ENCODE data around the gene KDM4F. TPM values are rescaled to one million over a fixed set of nuclear protein-coding genes. Genes with fewer than 3 reads are reported as not detected.

The KDM4F gene
- total and polyA plus RNA-seq, 8 donors = not detected

- Histone ChIP-seq H3K36me3 (no peaks in the 10 kb centered on the region), H3K9me3 (no peaks in the 10 kb centered on the region), H3K4me1 (peaks cover 20 to 29% (median 26%) of the 10 kb centered on the region in 4 donors), H3K27me3 (no peaks in the 10 kb centered on the region), H3K4me3 (no peak overlapping the region), H3K27ac (no peak overlapping the region)
- DNase-seq = no peak
- intact Hi-C loops (cut with DNase I; ENCODE audit: low total_unique reads) = no loop called here
- WGBS, 5 donors = 87 to 97% (median 96%) methylated on average over 1 of the region's 1 CpG
- no peak for TF ChIP-seq CTCF (IDR thresholded peaks at IDR 0.05)
- no peak for TF ChIP-seq POLR2A (IDR thresholded peaks at IDR 0.05)
- no peak for TF ChIP-seq POLR2AphosphoS5 (IDR thresholded peaks at IDR 0.05)
Observed at GRCh38 chr11:95086836-95087570, 37.8 kb downstream of the KDM4F start.

GRCh38 chr11:95088946-95089619 is 39.9 kb downstream of the KDM4F start:
- no peaks in the 10 kb centered on the region for H3K9me3 ChIP-seq
- H3K4me1 ChIP-seq = peaks cover 20 to 43% (median 36%) of the 10 kb centered on the region in 4 donors
- intact Hi-C loops (cut with DNase I; ENCODE audit: low total_unique reads) = no loop called here
- peak overlapping the region; percentile 91 to 98 (median 94) for H3K27ac ChIP-seq
- TF ChIP-seq CTCF (IDR thresholded peaks at IDR 0.05) = no peak
- no peak for TF ChIP-seq EP300 (IDR thresholded peaks at IDR 0.05)
- TF ChIP-seq POLR2AphosphoS5 (IDR thresholded peaks at IDR 0.05) = no peak
- no peak for TF ChIP-seq POLR2A (IDR thresholded peaks at IDR 0.05)
- DNase-seq = peak; percentile 41 to 73
- no peaks in the 10 kb centered on the region for H3K27me3 ChIP-seq
- WGBS, 5 donors = 4 to 7% (median 6%) methylated on average over 27 of the region's 27 CpGs
- H3K36me3 ChIP-seq = no peaks in the 10 kb centered on the region
- H3K4me3 ChIP-seq = peak overlapping the region; percentile 72 to 91 (median 80)

- H3K36me3 ChIP-seq = no peaks in the 10 kb centered on the region
- peak within 1 kb of the TSS; percentile 91 to 98 (median 94) for H3K27ac ChIP-seq
- intact Hi-C loops (cut with DNase I; ENCODE audit: low total_unique reads) = no loop called here
- TF ChIP-seq POLR2A (IDR thresholded peaks at IDR 0.05) (no peak), EP300 (IDR thresholded peaks at IDR 0.05) (no peak), POLR2AphosphoS5 (IDR thresholded peaks at IDR 0.05) (peak in 2 of 3 donors; percentile 74 to 94), CTCF (IDR thresholded peaks at IDR 0.05) (peak in 1 of 7 experiments; percentile 4)
- no peaks in the 10 kb centered on the region for H3K9me3 ChIP-seq
- H3K27me3 ChIP-seq = no peaks in the 10 kb centered on the region
- WGBS, 5 donors = 0 to 1% (median 0%) methylated on average over 18 to 106 of the region's 106 CpGs
- peak; percentile 85 to 96 for DNase-seq
- peak within 1 kb of the TSS; percentile 72 to 91 (median 80) for H3K4me3 ChIP-seq
- peaks cover 20 to 43% (median 36%) of the 10 kb centered on the region in 4 donors for H3K4me1 ChIP-seq
Observed at GRCh38 chr11:95089620-95090542, 40.7 kb downstream of the KDM4F start, which contains the start of gene ENDOD1. TSS of gene ENDOD1 (plus strand) at chr11:95089846. CDS start at chr11:95089928, 82 bp downstream.

- H3K4me3 ChIP-seq = no peak overlapping the region
- H3K27me3 ChIP-seq = no peaks in the 10 kb centered on the region
- peaks cover 20 to 43% (median 36%) of the 10 kb centered on the region in 4 donors for H3K4me1 ChIP-seq
- TF ChIP-seq EP300 (IDR thresholded peaks at IDR 0.05) (no peak), POLR2A (IDR thresholded peaks at IDR 0.05) (no peak), CTCF (IDR thresholded peaks at IDR 0.05) (no peak), POLR2AphosphoS5 (IDR thresholded peaks at IDR 0.05) (no peak)
- H3K9me3 ChIP-seq = no peaks in the 10 kb centered on the region
- no peaks in the 10 kb centered on the region for H3K36me3 ChIP-seq
- intact Hi-C loops (cut with DNase I; ENCODE audit: low total_unique reads) = no loop called here
- no peak for DNase-seq
- H3K27ac ChIP-seq = no peak overlapping the region
Observed at GRCh38 chr11:95091663-95092180, 42.5 kb downstream of the KDM4F start.
